HG02840 (cell line): ENCODE data around the gene MRTFB.

Experiments used
- ATAC-seq: cut with Tn5 transposase; IDR thresholded peaks from one replicate; pipeline ENCODE4 v1.9.1; 2021; ENCODE audit warnings: mild to moderate bottlenecking, moderate library complexity, moderate number of reproducible peaks; ENCODE audit not compliant: unreplicated experiment, low FRiP score

Gene MRTFB

DNA sequence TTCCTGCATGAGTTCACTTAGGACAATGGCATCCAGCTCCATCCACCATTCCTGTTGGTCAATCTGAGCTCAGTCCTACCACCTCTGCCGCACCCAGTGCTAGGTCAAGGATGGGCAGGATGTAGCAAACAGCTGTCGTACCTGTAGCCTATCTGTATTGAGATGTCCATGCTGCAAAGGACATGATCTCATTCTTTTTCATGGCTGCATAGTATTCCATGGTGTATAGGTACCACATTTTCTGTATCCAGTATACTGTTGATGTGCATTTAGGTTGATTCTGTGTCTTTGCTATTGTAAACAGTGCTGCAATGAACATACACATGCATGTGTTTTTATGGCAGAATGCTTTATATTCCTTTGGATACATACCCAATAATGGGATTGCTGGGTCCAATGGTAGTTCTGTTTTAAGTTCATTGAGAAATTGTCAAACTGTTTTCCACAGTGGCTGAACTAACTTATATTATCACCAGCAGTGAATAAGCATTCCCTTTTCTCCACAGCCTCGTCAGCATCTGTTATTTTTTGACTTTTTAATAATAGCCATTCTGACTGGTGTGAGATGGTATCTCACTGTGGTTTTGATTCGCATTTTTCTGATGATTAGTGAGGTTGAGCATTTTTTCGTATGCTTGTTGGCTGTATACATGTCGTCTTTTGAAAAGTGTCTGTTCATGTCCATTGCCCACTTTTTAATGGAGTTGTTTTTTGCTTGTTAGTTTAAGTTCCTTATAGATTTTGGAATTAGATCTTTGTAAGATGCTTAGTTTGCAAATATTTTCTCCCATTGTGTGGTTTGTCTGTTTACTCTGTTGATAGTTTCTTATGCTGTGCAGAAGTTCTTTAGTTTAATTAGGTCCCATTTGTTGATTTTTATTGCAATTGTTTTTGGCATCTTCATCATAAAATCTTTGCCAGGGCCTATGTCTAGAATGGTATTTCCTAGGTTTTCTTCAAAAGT, 7.2 kb upstream of the MRTFB start:
- ATAC-seq: no peak

DNA sequence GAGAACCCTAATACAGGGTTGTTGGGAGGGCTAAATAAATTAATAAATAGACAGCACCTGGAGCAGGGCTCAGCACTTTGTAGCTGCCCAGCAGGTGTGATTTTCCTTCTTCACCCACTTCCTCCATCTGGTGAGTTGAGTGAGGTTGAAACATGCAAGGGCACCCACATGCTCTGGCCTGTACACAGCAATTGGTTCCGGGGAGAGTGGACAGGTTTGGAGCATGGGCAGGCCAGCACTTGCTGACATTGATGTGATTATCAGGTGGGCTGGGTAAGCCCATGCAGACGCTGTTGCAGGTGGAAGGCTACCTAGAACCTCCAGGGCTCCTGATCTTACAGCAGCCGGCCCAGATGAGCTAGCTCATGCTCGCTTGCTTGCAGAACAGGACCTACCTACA, 1.3 kb upstream of the MRTFB start:
- no peak for ATAC-seq

DNA sequence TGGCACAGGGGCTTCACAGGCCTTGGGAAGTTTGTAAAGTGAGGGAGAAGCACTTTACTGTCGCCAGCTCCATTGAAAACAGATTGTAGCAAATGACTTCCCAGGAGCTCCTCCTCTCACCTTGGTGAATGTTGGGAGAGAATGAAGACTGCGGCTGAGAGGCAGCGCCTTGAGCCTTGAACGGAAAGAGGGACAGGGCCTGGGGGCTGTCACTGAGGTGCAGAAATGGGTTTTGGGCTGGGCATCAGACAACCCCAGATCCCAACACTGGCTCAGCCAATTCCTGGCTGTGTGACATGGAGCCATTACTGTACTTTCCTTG, 603 bp upstream of the MRTFB start:
- no peak for ATAC-seq

- peak; percentile 28 for ATAC-seq
Measured at GRCh38 chr16:14071576-14072271, 605 bp downstream of the MRTFB start.

- ATAC-seq: no peak
Measured at GRCh38 chr16:14072360-14072759, 1.2 kb downstream of the MRTFB start.

DNA sequence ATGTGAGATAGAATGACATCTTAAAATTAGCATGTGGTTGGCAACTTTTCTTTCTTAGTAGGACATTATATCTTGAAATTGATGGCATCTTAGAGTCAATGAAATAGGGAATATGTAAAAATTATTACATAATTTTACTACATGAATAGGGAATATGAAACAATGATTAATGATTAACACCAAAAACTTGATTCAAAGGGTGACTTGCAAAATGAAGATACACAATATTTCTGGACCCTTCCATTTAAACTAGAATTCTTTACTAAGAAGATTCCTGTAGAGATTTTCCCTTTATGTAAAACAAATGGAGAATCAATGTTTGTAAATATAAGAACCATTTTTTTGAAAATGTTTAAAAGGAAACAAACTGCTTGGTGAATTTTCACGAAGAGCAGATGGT, 3.4 kb downstream of the MRTFB start:
- ATAC-seq: no peak

GRCh38 chr16:14077918-14078317, 6.8 kb downstream of the MRTFB start:
- no peak for ATAC-seq

DNA sequence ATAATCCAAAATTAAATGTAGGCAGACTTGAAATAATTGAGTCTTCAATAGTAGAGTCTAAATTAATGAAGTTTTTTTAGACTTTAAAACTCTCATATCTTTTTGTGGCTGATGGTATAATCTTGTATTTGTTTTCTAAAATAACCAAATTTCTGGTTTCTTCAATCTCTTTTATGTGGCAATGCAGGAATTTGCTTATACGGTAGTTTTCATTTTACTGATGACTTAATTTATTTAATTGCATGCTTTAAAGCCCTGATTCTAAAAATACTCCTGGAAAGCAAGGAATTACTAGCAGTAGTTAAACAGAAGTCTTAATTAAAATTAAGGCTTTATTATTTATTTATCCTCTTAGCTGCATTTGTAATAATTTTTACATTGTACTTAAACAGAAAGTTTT, 15.4 kb downstream of the MRTFB start:
- no peak for ATAC-seq

- no peak for ATAC-seq
Measured at GRCh38 chr16:14087181-14087580, 16.1 kb downstream of the MRTFB start.

- ATAC-seq: no peak
Measured at GRCh38 chr16:14087590-14088154, 16.6 kb downstream of the MRTFB start.

GRCh38 chr16:14088155-14088753, 17.1 kb downstream of the MRTFB start:
- no peak for ATAC-seq

DNA sequence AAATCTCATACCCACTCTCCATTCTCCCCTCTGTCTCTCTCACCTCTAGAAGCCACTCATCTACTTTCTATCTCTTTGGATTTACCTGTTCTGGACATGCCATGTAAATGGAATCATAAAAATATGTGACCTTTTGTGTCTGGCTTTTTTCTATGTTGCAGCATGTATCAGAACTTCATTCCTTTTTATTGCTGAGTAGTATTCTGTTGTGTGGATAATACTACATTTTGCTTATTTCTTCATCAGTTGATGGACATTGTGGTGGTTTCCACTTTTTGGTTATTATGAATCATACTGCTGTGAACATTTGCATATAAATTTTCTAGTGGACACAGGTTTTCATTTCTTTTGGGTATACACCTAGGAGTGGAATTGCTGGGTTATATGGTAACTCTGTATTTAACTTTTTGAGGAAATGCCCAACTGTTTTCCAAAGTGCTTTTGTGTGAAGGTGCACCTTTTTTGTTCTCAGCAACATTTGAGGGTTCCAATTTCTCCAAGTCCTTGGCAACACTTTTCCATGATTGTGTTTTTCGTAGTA, 18.2 kb downstream of the MRTFB start:
- no peak for ATAC-seq

- ATAC-seq: no peak
Measured at GRCh38 chr16:14092561-14092960, 21.4 kb downstream of the MRTFB start.

DNA sequence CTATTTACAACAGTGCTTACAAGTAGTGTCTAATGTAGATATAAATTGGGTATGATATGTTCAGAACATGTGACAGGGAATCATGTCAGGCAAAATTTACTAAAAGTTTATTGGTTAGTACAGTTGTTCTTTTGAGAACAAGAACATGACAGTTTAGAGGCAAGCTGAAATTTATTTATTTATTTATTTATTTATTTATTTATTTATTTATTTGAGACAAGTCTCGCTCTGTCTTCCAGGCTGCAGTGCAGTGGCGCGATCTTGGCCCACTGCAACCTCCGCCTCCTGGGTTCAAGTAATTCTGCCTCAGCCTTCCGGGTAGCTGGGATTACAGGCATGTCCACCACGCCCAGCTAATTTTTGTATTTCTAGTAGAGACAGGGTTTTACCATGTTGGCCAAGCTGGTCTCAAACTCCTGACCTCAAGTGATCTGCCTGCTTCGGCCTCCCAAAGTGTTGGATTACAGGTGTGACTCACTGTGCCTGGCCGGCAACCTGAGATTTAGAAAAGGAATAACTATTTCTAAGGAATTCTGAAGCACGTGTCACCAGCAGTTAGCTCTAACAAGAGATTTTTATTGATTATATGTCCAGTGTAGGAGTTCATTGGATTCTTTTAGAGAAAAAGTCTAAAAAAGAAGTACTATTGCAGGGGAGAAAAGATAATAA, 24.9 kb downstream of the MRTFB start:
- no peak for ATAC-seq

GRCh38 chr16:14097182-14097959, 26.3 kb downstream of the MRTFB start:
- no peak for ATAC-seq

GRCh38 chr16:14098081-14098480, 27.0 kb downstream of the MRTFB start:
- ATAC-seq: no peak

GRCh38 chr16:14100825-14101224, 29.7 kb downstream of the MRTFB start:
- no peak for ATAC-seq

- no peak for ATAC-seq
Measured at GRCh38 chr16:14101415-14101814, 30.3 kb downstream of the MRTFB start.

GRCh38 chr16:14102925-14103720, 32.0 kb downstream of the MRTFB start:
- no peak for ATAC-seq
